GM18507 (cell line): ENCODE results near the gene SPATA20.

Experiments
- DNase-seq: peaks from one replicate; pipeline ENCODE4 v3.0.0; 2011; ENCODE audit warnings: low read depth; ENCODE audit not compliant: insufficient read length; ENCODE audit errors: extremely low spot score
- FAIRE-seq: peaks from 2 replicates; lab custom pipeline; 2011; peaks lifted over from hg19 to GRCh38; lab: Jason Lieb, UNC

SPATA20 gene

GRCh38 chr17:50537721-50538548 lies 9.0 kb upstream of the SPATA20 start:
- DNase-seq (no peak), FAIRE-seq (no peak)

- no peak for DNase-seq
- no peak for FAIRE-seq
These were observed 8.2 kb upstream of the SPATA20 start for GRCh38 chr17:50538549-50539410.

GRCh38 chr17:50539762-50540559 lies 7.0 kb upstream of the SPATA20 start:
- DNase-seq = no peak
- FAIRE-seq = no peak

GRCh38 chr17:50540560-50541401 lies 6.2 kb upstream of the SPATA20 start:
- no peak for DNase-seq
- no peak for FAIRE-seq

GRCh38 chr17:50541402-50541715 lies 5.6 kb upstream of the SPATA20 start:
- no peak for DNase-seq
- FAIRE-seq = no peak

GRCh38 chr17:50541716-50542688 lies 5.0 kb upstream of the SPATA20 start:
- DNase-seq (peak; percentile 93), FAIRE-seq (peak; percentile 65)

GRCh38 chr17:50542795-50543774 lies 3.9 kb upstream of the SPATA20 start:
- FAIRE-seq (no peak), DNase-seq (no peak)

GRCh38 chr17:50544516-50544915 lies 2.5 kb upstream of the SPATA20 start:
- FAIRE-seq (no peak), DNase-seq (no peak)

GRCh38 chr17:50545311-50545710 lies 1.7 kb upstream of the SPATA20 start:
- no peak for DNase-seq
- no peak for FAIRE-seq

GRCh38 chr17:50546701-50547034 lies 306 bp upstream of the SPATA20 start:
- no peak for DNase-seq
- no peak for FAIRE-seq

- FAIRE-seq (no peak), DNase-seq (no peak)
These were observed 736 bp downstream of the SPATA20 start for GRCh38 chr17:50547736-50548083.

GRCh38 chr17:50548831-50549230 lies 1.9 kb downstream of the SPATA20 start:
- FAIRE-seq (no peak), DNase-seq (no peak)

GRCh38 chr17:50549256-50549941 lies 2.4 kb downstream of the SPATA20 start:
- no peak for DNase-seq
- no peak for FAIRE-seq

GRCh38 chr17:50549969-50550368 lies 3.0 kb downstream of the SPATA20 start:
- FAIRE-seq (no peak), DNase-seq (no peak)

- DNase-seq (no peak), FAIRE-seq (no peak)
These were observed 3.9 kb downstream of the SPATA20 start for GRCh38 chr17:50550661-50551432.

GRCh38 chr17:50551433-50551815 lies 4.5 kb downstream of the SPATA20 start:
- DNase-seq (no peak), FAIRE-seq (no peak)
